Inflammatory macrophage treated with lipopolysaccharide for 1 hour (primary cell): ENCODE data around the gene CMPK1.
"Not testable (repeated sequence)": the region's sequence is repeated elsewhere in the genome, so short reads cannot be mapped to it uniquely, and the experiment has no call there.

Experiments
- DNase-seq, 2 donors: peaks; one replicate each; pipeline ENCODE4 v3.0.0-alpha.2; 2020 to 2022

The CMPK1 gene, protein sequence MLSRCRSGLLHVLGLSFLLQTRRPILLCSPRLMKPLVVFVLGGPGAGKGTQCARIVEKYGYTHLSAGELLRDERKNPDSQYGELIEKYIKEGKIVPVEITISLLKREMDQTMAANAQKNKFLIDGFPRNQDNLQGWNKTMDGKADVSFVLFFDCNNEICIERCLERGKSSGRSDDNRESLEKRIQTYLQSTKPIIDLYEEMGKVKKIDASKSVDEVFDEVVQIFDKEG

DNA sequence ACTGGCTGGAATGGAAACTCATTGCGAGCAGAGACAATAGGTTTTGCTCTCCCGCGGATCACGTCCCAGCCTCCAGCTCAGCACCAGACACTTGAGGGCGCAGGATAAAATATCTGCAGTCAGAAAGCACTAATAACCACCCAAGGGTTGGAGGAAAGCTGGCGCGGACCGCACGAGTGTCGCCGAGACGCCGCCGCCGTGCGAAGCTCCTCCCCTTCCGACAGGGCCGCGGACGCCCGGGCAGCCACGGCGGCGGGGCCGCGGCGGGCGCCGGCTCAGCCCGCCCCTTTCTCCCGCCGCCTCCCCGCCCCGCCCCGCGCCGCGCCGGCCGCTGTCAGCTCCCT lies at the start of gene CMPK1:
Gene CMPK1, plus strand, starts transcription at position 213 of the 344 bp plus-strand sequence. CDS start 156 bp downstream, outside the sequence.
- peak; percentile 65 to 70 for DNase-seq

DNA sequence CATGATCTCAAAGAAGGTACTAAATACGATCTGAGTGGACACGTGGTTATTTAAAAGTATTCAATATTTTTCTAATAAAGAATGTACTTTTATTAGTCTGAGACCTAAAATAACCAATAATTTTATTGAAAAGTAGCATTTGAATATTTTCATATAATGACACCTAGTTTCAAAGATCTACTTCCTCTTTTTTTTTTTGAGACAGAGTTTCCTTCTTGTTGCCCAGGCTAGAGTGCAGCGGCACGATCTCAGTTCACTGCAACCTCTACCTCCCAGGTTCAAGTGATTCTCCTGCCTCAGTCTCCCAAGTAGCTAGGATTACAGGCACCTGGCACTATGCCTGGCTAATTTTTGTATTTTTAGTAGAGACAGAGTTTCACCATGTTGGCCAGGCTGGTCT lies 45.5 kb upstream of the CMPK1 start:
- not testable (repeated sequence) for DNase-seq

DNA sequence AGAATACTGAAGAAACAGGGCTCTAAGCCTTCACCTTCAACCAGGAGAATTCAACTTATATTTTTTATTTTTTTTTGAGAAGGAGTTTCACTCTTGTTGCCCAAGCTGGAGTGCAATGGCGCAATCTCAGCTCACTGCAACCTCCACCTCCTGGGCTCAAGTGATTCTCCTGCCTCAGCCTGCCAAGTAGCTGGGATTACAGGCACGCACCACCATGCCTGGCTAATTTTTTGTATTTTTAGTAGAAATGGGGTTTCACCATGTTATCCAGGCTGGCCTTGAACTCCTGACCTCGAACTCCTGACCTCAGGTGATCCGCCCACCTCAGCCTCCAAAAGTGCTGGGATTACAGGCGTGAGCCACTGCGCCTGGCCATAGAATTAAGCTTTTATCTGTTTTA lies 38.7 kb upstream of the CMPK1 start:
- DNase-seq, result not testable (repeated sequence)

DNA sequence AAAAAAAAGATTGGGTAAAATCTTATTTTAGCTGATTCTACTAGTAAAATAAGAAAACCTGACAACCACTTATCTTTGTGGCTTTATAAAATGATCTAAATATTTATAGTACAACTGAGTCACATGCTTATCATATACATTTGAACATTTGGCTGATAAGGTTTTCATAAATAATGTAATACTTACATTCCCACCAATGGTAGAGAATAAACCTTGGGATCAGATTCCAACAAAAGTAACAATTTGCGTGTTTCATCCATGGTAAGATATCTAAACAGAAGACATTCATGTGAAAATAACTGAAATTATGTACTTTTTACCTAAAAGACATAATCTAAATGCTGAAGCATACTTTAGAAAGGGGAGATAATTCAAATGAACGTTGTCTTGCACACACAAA lies 38.0 kb upstream of the CMPK1 start:
- no peak for DNase-seq

DNA sequence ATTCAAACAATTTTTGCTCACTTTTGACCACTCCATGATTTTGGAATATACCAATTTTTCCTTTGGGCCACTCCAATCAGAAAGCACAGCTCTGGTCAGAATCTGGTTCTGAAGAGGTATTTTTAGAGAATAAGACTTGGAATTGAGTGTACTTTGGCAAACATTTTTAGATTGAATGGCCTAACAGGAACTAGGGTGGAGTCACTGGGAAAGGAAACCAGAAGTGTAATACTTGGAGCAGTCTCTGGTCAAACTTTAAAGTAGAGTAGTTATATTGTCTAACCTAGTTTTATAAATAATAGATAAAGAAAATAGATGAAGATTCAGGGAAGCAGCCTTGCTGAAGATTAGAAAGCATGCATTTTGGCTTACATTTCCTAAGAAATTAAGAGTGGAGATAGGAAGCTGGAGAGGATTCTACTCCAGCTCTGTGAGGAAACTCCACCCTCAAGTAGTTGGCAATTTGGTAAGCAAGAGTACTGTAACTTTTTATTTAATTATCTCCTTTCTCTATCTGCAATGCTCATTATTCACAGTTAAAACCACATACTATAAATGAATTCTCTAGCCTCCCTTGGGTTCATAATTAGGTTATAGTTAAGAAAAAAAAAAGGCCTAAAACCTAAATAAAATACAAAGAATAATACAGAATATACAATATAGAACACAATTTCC lies 35.4 kb upstream of the CMPK1 start:
- DNase-seq, result peak in 1 of 2 donors; percentile 15

DNA sequence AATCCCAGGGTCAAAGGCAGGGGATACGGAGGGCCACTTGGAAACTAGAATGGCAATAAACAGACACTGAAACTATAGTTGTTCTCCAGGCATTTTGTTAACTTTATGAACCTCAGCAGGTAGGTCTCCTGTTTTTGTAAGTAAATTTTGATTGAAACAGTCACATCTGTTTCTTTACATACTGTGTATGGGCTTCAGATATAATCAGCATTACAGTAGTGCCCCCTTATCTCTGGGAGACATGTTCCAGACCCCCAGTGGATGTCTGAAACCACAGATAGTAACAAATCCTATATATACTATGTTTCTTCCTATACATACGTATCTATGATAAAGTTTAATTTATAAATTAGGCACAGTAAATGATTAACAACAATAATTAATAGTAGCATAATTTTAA lies 31.1 kb upstream of the CMPK1 start:
- no peak for DNase-seq

DNA sequence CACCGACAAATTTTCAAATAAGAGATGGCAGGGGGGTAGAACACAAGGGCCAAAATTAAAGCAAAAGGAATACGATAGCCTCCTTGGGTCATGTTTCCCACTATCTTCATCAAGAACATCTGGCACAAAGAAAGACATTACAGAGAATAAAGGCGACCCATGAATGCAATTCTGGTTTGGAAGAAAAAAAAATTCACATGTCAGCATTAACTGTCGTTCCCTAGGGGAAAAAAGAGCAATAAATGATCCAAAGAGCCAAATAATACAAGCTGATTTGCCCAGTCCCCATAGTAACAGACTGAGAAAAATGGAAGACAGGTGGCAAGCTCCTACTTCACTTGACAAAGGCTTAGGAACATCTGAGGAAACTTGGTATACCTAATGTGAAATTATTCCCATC lies 24.2 kb upstream of the CMPK1 start:
- no peak for DNase-seq

DNA sequence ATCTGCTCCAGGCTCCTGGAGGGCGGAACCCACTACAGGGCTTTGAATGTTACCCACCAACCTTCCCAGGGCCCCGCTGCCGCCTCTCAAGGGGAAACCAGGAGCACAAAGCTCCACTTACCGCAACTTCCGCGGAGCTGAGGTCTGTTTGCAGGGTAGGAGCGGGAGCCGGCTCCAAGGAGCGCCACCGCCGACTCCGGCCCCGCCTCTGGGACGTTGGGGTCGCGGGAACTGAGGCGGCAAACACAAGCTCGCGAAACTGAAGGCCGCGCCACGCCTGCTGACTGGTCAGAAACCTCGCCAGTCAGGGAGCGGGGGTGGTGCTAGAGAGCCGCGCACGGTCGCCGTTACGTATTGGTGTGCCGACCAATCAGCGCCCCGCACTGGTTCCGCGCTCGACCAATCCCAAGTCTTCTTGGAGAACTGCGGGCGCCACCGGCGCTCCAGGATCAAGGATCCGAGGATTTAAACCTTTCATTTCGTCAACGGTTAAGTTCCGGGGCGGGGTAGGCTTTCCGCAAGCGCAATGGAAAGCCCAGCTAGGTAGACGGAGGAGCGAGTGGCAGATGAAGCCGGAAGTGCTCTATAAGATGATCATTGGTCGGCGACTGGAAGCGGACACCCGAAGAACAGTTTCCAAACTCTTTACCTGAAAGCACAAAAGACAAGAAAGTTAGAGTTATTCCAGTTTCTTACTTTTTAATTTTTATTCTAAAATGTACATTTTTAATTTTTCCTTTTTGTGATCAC lies 19.5 kb upstream of the CMPK1 start, which contains the start of gene STIL:
Gene STIL, minus strand, starts transcription at position 233 of the 750 bp plus-strand sequence. CDS start 3,828 bp downstream, outside the sequence.
- peak; percentile 98 to 100 for DNase-seq

DNA sequence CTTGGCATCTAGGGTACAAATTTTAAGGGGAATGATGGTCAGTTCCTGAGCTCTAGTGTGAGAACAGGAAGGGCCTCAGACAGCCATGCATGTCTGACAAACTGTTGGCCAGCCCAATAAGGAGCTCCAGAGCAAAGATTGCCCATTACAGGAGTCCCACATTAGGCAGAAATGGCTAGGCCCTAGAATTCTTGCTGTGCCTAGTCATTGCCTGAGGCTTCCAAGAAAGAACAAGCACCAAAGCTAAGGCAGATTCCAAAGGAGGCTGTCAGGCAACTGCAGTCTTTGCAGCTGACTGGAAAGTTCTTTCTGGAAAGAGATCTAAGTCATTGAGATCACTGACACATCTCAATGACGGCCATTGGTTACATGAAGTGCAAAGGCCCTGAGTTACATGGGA lies 15.7 kb upstream of the CMPK1 start:
- DNase-seq, result no peak

DNA sequence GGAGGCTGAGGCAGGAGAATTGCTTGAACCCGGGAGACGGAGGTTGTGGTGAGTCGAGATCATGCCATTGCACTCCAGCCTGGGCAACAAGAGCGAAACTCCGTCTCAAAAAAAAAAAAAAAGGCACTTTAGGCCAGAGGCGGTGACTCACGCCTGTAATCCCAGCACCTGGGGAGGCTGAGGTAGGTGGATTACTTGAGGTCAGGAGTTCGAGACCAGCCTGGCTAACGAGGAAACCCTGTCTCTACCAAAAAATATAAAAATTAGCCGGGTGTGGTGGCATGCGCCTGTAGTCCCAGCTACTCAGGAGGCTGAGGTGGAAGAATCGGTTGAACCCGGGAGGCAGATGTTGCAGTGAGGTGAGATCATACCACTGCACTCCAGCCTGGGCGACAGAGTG lies 13.6 kb upstream of the CMPK1 start:
- not testable (repeated sequence) for DNase-seq

DNA sequence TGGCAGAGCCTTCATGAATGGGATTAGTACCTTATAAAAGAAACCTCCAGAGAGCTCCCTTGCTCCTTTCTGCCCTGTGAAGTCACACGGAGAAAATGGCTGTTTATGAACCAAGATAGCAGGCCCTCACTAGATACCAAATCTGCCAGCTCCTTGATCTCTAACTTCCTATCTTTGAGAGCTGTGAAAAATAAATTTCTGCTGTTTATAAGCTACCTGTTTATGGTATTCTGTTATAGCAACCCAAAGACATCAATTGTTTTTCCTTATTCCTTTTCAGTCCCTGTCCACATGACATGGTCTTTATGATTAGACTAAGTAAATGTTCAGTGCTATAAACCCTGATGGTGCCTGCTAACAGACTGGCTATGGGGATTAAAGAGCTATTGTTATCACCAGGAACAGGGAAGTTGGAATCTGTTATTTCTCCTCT lies 10.0 kb upstream of the CMPK1 start:
- no peak for DNase-seq

DNA sequence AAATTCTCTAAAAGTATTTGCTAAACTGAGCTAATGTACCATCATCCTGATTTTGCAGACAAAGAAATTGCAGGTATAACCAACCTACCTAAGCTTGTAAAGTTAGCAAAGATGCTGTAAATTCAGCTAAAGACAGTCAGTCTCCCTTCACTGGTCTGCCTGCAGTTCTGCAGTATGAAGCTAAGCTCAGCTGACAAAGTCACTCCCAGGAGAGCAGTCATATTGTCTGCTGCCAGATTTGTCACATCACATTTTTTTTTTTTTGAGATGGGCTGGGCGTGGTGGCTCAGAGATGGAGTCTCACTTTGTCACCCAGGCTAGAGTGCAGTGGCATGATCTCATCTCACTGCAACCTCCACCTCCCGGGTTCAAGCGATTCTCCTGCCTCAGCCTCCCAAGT lies 8.9 kb upstream of the CMPK1 start:
- DNase-seq, result no peak

DNA sequence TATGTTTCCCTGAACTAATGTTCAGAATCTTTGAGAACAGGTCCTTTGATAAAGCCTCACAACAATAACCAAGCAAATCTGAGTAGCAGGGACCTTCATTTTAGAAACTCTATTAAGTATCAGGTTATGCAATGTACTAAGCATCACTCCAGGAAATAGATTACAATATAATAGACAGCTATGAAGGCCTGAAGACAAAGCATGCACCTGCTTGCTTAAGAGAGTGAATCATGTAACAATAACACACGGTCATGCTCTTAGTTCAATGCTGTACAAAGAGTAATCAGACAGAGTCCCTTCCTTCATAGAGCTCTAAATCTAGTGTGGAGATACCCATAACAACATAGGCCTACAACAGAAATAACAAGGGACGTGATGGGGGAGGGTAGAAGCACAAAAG lies 8.1 kb upstream of the CMPK1 start:
- DNase-seq, result no peak

DNA sequence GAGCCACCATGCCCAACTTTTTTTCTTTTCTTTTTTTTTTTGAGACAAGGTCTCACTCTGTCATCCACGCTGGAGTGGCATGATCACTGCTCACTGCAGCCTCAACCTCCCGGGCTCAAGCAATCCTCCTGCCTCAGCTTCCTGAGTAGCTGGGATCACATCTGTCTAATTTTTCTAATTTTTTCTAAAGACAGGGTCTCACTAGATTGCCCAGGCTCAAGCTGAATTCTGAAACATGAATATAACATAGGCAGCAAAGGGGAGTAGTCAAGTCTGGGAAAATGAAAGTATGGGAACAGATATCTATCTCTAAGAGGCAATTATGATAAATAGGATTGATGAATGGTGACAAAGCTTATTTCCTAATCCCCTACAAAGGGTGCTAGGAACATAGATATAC lies 7.3 kb upstream of the CMPK1 start:
- no peak for DNase-seq

DNA sequence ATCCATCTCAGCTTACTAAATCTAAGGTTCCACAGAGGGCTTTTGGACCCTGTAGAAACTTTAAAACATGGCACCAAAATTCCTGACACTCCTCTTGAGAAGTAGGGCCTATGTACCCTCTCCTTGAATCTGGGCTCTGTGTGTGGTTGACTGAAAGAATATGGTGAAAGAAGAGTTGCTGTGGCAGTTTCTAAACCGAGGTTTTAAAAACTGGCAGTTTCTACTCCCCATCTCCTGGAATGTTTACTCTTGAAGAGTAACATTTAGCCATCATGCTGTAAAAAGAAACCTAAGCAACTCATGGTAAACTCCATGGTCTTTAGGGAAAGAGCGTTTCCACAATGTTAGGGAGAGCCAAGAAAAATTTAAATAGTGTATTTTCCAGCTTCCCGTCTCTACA lies 4.6 kb upstream of the CMPK1 start:
- DNase-seq, result no peak

DNA sequence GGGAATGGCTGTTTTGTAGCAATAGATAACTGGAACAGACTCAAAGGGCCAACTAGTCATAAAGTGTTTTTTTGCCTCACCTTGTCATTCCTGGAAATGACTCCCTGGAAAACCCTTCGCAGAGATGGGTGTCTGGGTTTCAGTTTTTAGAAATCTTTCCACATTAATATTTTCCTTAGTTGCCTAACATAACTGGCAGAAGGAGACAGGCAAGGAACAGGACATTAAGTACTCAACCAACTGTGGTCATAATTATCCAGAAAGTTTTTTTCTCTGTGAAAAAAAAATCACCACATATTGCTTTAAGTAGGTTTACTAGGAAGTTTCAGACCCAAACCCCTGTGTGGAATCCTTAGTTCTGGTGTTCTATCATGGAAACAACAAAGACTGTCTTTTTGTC lies 3.4 kb upstream of the CMPK1 start:
- no peak for DNase-seq

DNA sequence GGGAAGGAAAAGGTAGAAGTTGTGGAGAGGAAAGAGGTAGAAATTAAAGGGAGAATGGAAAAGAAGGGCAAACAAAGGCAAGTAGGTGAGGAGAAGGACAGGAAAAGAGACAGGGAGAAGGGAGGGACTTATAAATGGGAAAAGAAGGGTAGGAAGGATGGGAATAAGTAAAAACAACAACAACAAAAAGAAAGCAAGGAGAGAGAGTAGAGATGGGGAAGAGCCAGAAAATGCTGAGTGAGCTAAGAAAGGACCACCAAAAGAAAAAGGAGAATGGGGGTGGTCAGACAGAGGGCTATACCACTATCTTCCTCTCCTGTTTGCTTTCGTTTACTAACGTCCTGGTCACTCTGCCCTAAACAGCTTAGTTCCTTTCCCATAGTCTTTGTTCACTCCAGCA lies 1.7 kb upstream of the CMPK1 start:
- DNase-seq, result no peak

DNA sequence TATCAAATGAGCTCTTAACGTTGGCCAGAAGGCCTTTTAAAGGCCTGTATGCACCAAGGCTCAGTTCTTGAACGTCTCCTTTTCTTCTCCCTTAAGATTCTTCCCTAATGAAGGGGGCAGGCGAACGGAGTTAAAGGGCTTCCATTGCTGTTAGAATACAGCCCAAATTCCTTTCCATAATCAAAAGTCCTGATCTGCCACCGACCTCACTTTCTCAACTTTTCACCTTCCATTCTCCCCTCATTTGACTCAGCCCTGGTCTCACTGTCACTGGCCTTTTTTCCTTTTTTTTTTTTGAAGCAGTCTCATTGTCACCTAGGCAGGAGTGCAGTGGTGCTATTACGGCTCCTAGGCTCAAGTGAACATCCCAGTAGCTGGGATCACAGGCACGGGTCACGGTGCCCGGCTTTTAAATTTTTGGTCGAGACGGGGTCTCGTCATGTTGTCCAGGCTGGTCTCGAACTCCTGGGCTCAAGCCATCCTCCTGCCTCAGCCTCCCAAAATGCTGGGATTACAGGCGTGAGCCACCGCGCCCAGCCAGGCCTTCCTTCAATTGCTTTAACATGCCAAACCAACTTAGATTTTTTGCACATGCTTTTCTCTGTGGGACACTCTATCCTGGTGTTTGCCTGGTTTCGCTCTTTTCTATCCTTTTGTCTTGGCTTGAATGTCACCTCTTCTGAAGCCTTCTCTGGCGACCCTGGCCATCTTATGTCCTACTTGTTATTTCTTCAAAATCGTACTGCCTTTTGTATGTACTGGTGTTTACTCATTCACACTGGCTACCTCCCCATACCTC lies 612 bp upstream of the CMPK1 start:
- DNase-seq, result no peak

DNA sequence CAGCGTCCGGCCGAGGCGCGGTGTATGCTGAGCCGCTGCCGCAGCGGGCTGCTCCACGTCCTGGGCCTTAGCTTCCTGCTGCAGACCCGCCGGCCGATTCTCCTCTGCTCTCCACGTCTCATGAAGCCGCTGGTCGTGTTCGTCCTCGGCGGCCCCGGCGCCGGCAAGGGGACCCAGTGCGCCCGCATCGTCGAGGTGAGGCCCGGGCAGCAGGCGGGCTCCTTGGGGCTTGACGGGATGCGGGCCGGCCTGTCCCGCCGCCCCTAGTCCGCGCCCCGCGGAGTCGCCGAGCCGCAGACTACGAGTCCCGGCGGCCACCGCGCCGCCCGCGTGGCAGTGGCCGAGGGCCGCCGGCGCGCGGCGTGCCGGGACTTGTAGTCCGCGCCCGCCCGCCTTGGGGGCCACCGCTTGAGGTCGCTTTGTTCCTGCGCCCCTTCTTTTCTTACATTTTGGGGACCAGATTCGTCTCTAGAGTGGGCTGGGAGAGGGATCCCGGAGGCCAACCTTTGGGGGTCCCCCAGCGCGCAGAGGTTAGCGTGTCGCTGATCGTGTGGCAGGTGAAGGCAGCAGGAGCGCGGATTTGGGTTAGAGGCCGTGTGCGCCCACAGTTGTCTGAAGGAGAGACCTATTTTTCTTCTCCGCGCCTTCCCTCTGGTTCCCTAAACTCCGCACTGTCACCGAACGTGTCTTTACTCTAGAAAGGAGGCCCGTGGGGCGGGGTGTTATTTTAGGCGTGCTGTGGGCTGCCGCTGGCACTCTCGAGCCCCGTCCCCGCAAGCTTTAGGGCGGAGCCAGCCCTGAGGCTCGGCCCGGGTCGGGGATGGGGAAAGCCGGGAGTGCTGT lies 553 bp downstream of the CMPK1 start:
- DNase-seq, result peak; percentile 84 to 86

DNA sequence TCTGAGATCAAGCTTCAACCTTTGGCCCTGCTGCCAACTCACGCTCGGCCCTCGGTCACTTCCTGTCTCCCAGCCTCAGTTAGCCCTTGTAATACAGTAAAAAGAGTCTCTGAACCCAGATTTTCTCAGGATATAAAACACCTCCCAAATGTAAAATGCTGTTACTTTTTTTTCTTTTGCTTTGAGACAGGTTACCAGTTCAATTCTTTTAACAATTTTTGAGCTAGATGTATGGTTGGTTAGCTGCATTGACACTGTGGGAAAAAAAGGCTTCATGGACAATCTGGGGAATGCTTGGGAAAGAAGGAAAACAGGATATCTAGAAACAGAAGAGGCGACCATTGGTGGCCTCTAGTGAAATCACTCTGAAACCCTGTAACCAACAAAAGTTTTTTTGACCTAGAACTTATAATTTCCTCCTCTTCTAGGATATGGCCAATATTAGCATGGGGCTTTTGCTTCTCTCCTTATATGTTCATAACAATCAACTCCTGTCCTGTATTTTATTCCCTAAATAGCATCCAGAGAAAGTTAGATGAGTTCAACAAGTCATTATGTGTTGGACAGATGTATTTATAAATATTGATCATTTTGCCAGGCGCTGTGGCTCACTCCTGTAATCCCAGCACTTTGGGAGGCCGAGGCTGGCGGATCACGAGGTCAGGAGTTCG lies 1.3 kb downstream of the CMPK1 start:
- no peak for DNase-seq

DNA sequence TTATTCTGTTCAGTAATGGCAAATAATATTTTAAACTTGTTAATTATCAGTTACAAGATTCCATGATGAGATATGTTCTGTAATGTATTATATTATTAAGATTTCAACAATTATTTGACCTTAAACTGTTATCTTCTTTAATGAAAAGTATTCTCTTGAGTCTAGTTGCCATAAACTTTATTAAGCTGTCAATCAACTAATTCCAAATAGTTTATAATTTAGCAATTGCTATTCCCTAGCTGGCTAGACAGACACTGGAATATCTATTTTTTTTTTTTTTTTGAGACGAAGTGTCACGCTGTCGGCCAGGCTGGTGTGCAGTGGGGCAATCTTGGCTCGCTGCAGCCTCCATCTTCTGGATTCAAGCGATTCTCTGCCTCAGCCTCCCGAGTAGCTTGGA lies 3.8 kb downstream of the CMPK1 start:
- DNase-seq, result no peak
